Glutamatergic neuron (in vitro differentiated cells): ENCODE measurements around the gene CYB5R4. TPM values are rescaled to one million over a fixed set of nuclear protein-coding genes. Genes with fewer than 3 reads are reported as not detected.

ENCODE experiments used
- DNase-seq: peaks from one replicate; pipeline ENCODE4 v3.0.0; 2022
- H3K27ac Mint-ChIP-seq: one replicate; pipeline ENCODE4 v1.8.0; 2020; ENCODE audit warnings: mild to moderate bottlenecking, mixed read lengths, inconsistent platforms; ENCODE audit not compliant: unreplicated experiment
- H3K27me3 Mint-ChIP-seq: one replicate; pipeline ENCODE4 v1.8.0; 2020; ENCODE audit warnings: mild to moderate bottlenecking, moderate library complexity, mixed read lengths, inconsistent platforms; ENCODE audit not compliant: unreplicated experiment
- H3K36me3 Mint-ChIP-seq: one replicate; pipeline ENCODE4 v1.8.0; 2020; ENCODE audit warnings: mild to moderate bottlenecking, mixed read lengths, inconsistent platforms; ENCODE audit not compliant: unreplicated experiment
- H3K4me1 Mint-ChIP-seq: one replicate; pipeline ENCODE4 v1.8.0; 2020; ENCODE audit warnings: mild to moderate bottlenecking, low read depth, mixed read lengths, inconsistent platforms; ENCODE audit not compliant: unreplicated experiment
- H3K4me3 Mint-ChIP-seq: one replicate; pipeline ENCODE4 v1.8.0; 2020; ENCODE audit warnings: mild to moderate bottlenecking, mixed read lengths, inconsistent platforms; ENCODE audit not compliant: unreplicated experiment
- H3K9me3 Mint-ChIP-seq: one replicate; pipeline ENCODE4 v1.8.0; 2020; ENCODE audit warnings: mild to moderate bottlenecking, moderate library complexity, mixed read lengths, inconsistent platforms; ENCODE audit not compliant: unreplicated experiment
- total RNA-seq: library from RNA; stranded (reverse); fragmentation: NEBNext Ultra II Directional; extraction: Animal tissue kit (Norgen Biotek cat#: 25700); gene quantifications from one replicate; pipeline ENCODE4 v1.2.1, GENCODE V29; 2021; ENCODE audit not compliant: unreplicated experiment
- TF ChIP-seq, protein P1 (sequence below): fragments of 200-600 bp; sonication (generic); IDR thresholded peaks from one replicate; pipeline ENCODE4 v1.5.0; 2021; ENCODE audit not compliant: partially characterized antibody, unreplicated experiment

CYB5R4 gene
- total RNA-seq, 1 donor from 2014 or later, result 23.1 TPM

DNA sequence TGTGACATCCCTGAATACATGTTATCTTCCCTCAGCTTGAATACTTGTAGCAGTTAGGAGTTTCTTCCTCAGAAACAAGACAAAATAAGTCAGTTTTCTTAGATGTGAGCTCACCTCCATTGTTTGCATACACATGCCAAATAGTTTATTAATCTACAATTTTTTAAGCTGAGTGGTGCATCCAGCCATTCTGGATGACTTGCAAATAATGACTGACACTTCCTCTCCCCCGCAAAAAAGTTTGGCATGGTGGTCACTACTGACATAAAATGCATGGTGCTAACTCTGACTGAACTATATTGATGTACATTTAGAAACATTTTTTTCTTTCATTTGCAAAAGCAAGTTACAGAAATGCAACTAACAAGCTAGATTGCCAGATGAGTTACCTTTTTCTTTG lies 55.5 kb downstream of the CYB5R4 start:
- Mint-ChIP-seq H3K27me3 (no peaks in the 10 kb centered on the region), H3K36me3 (no peaks in the 10 kb centered on the region), H3K9me3 (no peaks in the 10 kb centered on the region), H3K4me1 (peaks cover 3% of the 10 kb centered on the region), H3K27ac (no peak overlapping the region), H3K4me3 (no peak overlapping the region)
- TF ChIP-seq, protein P1, sequence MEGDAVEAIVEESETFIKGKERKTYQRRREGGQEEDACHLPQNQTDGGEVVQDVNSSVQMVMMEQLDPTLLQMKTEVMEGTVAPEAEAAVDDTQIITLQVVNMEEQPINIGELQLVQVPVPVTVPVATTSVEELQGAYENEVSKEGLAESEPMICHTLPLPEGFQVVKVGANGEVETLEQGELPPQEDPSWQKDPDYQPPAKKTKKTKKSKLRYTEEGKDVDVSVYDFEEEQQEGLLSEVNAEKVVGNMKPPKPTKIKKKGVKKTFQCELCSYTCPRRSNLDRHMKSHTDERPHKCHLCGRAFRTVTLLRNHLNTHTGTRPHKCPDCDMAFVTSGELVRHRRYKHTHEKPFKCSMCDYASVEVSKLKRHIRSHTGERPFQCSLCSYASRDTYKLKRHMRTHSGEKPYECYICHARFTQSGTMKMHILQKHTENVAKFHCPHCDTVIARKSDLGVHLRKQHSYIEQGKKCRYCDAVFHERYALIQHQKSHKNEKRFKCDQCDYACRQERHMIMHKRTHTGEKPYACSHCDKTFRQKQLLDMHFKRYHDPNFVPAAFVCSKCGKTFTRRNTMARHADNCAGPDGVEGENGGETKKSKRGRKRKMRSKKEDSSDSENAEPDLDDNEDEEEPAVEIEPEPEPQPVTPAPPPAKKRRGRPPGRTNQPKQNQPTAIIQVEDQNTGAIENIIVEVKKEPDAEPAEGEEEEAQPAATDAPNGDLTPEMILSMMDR, result no peak
- DNase-seq, result no peak

DNA sequence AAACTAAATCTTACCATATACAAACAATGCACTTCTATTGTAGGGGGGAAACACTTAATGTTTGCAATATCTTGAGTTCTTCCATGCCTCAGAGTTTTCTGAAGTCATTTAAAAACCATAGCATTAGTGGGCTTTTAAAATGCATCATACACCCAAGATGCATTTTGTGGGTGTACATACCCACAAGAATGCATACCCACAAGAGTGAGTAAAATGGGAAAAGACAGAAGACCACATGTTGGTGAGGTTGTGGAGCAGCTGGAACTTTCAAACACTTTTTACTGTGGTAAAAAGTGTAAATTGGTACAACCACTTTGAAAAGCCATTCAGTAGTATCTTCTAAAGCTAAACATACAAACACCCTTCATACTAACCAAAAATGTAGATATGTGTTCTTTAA lies 57.5 kb downstream of the CYB5R4 start:
- Mint-ChIP-seq H3K9me3 (no peaks in the 10 kb centered on the region), H3K27ac (no peak overlapping the region), H3K4me3 (no peak overlapping the region), H3K36me3 (no peaks in the 10 kb centered on the region), H3K27me3 (no peaks in the 10 kb centered on the region), H3K4me1 (peaks cover 3% of the 10 kb centered on the region)
- no peak for DNase-seq
- TF ChIP-seq, protein P1, result no peak

DNA sequence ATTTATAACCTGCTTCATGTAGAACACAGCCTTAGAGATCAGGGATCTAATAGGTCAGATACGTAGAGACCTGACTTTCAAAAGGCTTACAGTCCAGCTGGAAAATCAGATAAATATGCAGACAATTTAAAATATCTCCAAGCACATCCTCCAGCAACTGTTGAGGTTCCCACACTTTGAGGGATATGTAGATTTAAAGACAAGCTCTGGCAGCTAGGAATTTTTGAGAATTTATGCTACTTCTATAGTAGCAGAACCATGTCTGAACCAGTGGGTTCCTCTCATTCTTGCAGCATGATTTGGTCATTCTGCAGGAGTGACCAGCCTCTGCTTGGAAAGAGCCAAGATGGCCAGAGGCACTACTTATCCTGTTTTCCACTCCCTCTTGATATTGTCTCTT lies 60.5 kb downstream of the CYB5R4 start:
- H3K27ac Mint-ChIP-seq, result no peak overlapping the region
- TF ChIP-seq, protein P1, result no peak

DNA sequence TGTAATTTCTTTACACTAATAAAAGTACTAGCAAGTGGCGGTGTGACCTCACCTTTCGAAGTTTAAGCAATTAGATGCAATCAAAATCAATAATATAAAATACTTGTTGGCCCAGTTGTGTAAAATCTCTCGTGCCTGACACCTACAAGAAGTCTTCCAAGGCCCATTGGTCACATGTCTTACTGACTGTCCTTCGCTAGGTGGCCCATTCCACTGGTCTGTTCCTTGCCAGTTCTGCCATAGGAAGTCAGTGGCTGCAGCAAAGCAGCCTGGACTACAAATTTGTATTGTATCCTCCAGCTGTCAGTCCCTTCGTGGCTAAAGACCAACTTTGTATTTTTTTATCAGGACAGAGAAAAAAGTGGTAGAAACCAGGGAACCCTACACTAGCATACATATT lies 61.8 kb downstream of the CYB5R4 start:
- Mint-ChIP-seq H3K36me3 (no peaks in the 10 kb centered on the region), H3K4me3 (no peak overlapping the region), H3K27ac (no peak overlapping the region), H3K4me1 (peaks cover 3% of the 10 kb centered on the region), H3K27me3 (no peaks in the 10 kb centered on the region), H3K9me3 (no peaks in the 10 kb centered on the region)
- TF ChIP-seq, protein P1, result no peak
- no peak for DNase-seq

More for the DNA sequence above, 60.5 kb downstream of the CYB5R4 start:
- DNase-seq, result no peak
- H3K27me3 Mint-ChIP-seq, result no peaks in the 10 kb centered on the region
- peaks cover 3% of the 10 kb centered on the region for H3K4me1 Mint-ChIP-seq
- no peaks in the 10 kb centered on the region for H3K9me3 Mint-ChIP-seq
- no peaks in the 10 kb centered on the region for H3K36me3 Mint-ChIP-seq
- no peak overlapping the region for H3K4me3 Mint-ChIP-seq

DNA sequence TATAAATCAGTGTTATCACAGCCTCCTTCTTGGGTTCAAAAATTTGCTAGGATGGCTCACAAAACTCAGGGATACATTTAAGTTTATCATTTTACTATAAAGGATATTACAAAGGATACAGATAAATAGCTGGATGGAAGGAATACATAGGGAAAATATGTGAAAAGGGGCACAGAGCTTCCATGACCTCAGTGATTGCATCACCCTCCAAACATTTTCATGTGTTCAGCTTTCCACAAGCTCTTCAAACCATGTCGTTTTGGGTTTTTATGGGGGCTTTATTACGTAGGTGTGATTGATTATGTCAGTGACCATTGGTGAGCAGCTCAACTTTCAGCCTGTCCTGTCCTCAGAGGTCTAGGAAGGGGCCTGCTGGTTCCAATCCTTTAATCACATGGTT lies 68.0 kb downstream of the CYB5R4 start:
- Mint-ChIP-seq H3K4me3 (no peak overlapping the region), H3K27me3 (no peaks in the 10 kb centered on the region), H3K9me3 (no peaks in the 10 kb centered on the region), H3K36me3 (no peaks in the 10 kb centered on the region), H3K27ac (no peak overlapping the region), H3K4me1 (no peaks in the 10 kb centered on the region)
- no peak for DNase-seq
- TF ChIP-seq, protein P1, result no peak
